ENCODE results near the gene LPAR1.

The LPAR1 gene

DNA sequence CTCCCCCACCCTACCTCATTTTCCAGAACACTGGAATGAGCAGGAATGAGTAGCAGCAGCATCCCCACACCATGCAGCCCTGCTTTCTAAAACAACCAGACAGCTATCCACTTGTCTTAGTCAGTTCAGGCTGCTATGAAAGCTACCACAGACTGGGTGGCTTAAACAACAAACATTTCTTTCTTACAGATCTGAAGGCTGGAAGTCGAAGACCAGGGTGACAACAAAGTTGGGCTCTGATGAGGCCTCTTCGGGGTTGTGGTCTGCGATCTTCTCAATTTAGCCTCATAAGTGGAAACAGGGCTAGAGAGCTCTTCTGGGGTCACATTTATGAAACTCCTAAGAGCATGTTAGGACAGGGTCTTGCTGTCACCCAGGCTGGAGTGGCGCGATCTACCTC lies 38.9 kb downstream of the LPAR1 start:
- POLR2A ChIA-PET: no interaction called here
- CTCF ChIA-PET: interaction anchor here (1.1 to 2.1 kb wide), 6 partner anchors 9 to 213 kb away, joined by 3 to 6 read pairs (median 4); no protein-coding TSS in a partner anchor
- DNase-seq (ENCODE audit: extremely low spot score): no peak
- no peak for TF ChIP-seq CTCF (IDR thresholded peaks at IDR 0.05; ENCODE audit: control extremely low read depth, extremely low read depth, low read depth, missing control alignments)

- ChIA-PET POLR2A (no interaction called here), CTCF (interaction anchor here (2.1 kb wide), 1 partner anchor 22 kb away, joined by 5 read pairs; no protein-coding TSS in a partner anchor)
- no peak for TF ChIP-seq CTCF (IDR thresholded peaks at IDR 0.05; ENCODE audit: control extremely low read depth, extremely low read depth, low read depth, missing control alignments)
- no peak for DNase-seq (ENCODE audit: extremely low spot score)
These were observed 40.4 kb downstream of the LPAR1 start for GRCh38 chr9:110997847-110998246.

GRCh38 chr9:110996436-110997220 lies 41.6 kb downstream of the LPAR1 start:
- TF ChIP-seq CTCF (IDR thresholded peaks at IDR 0.05; ENCODE audit: control extremely low read depth, extremely low read depth, low read depth, missing control alignments): no peak
- no peak for DNase-seq (ENCODE audit: extremely low spot score)
- POLR2A ChIA-PET: no interaction called here
- CTCF ChIA-PET: no interaction called here

DNA sequence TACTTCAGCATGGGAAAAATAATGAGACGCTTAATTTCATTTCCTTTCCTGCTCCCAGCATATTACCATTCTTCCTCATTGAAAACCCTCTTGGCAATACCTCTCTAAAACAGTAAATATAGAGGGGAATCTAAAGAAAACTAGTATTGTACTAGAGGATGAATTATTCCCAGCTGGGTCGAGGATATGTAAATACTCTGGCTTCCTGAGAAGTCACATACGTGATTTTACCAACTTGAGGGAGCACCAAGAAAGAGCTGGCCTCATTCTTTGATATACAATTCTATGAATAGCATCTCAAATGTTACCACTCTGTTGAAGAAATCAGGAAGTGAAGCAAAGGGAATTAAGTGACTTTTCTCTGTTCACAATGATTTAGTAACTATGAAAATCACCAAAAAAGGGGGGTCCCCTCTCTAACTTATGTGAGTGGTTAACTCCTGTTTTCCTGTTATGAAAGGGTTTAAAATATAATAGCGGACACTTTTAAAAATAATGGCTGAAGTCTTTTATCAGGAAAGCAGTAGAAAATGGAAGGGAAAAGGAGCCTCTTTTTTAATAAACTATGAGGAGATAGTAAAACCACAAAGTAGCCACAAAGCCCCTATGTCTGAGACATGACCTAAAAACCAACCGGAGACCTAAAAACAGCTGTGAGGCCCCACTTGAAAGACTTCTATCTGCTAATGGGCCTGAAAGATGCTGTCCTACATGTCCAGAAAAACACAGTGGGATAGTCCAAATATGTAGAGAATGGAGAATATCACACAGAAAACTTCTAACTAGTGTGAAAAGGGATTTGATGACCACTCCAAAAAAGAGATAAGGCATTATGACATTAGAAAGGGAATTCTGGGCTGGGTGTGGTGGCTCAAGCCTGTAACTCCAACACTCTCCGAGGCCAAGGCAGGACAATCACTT lies 42.6 kb downstream of the LPAR1 start:
- CTCF ChIA-PET: no interaction called here
- no peak for DNase-seq (ENCODE audit: extremely low spot score)

DNA sequence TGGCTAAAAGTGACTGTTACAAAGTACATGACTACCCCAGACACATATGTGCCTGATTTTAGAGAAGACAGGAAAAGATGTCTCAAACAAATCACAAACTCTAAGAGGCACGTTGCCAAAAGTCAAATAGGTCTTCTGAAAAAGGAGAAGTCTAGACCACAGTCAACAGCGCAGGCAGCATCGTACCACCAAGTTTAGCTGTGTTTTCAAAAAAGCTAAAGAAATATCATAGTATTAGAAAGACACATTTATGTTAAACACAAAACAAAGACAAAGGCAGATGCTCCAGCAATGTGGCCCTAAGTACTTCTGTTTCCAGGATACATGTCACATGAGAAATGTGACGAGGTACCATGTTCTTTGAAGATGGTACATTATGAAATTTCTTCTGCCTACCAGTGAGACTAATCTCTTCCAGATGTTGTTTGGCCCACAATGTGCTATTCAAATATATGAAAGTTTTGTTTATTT lies 43.5 kb downstream of the LPAR1 start:
- no peak for DNase-seq (ENCODE audit: extremely low spot score)
- CTCF ChIA-PET: no interaction called here
- TF ChIP-seq CTCF (IDR thresholded peaks at IDR 0.05; ENCODE audit: control extremely low read depth, extremely low read depth, low read depth, missing control alignments): no peak
- POLR2A ChIA-PET: no interaction called here

More for the DNA sequence above, 42.6 kb downstream of the LPAR1 start:
- TF ChIP-seq CTCF (IDR thresholded peaks at IDR 0.05; ENCODE audit: control extremely low read depth, extremely low read depth, low read depth, missing control alignments): no peak
- POLR2A ChIA-PET: no interaction called here

DNA sequence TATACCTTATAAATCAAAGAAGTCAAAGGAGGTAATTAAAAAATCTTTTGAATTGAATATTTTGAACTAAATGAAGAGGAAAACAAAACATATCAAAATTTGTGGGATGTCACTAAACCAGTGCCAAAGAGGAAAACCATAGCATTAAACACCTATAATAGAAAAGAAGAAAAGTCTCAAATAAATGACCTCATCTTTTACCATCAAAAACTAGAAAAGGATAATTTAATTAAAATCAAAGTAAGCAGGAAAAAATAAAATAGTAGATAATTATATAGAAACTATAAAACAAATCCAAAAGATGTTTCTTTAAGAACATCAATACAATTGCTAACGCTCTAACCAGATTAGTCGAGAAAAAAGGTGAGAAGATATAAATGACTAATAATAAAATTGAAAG lies 47.8 kb downstream of the LPAR1 start:
- CTCF ChIA-PET: no interaction called here
- TF ChIP-seq CTCF (IDR thresholded peaks at IDR 0.05; ENCODE audit: control extremely low read depth, extremely low read depth, low read depth, missing control alignments): no peak
- POLR2A ChIA-PET: no interaction called here
- no peak for DNase-seq (ENCODE audit: extremely low spot score)

All from GM10248 (cell line).